Measurements from ENCODE around the gene UQCRC1.
"Not testable (repeated sequence)": the region's sequence is repeated elsewhere in the genome, so short reads cannot be mapped to it uniquely, and the experiment has no call there.

GRCh38 chr3:48551651-48552050 lies 57.8 kb downstream of the UQCRC1 start:
- TF ChIP-seq, protein P1, sequence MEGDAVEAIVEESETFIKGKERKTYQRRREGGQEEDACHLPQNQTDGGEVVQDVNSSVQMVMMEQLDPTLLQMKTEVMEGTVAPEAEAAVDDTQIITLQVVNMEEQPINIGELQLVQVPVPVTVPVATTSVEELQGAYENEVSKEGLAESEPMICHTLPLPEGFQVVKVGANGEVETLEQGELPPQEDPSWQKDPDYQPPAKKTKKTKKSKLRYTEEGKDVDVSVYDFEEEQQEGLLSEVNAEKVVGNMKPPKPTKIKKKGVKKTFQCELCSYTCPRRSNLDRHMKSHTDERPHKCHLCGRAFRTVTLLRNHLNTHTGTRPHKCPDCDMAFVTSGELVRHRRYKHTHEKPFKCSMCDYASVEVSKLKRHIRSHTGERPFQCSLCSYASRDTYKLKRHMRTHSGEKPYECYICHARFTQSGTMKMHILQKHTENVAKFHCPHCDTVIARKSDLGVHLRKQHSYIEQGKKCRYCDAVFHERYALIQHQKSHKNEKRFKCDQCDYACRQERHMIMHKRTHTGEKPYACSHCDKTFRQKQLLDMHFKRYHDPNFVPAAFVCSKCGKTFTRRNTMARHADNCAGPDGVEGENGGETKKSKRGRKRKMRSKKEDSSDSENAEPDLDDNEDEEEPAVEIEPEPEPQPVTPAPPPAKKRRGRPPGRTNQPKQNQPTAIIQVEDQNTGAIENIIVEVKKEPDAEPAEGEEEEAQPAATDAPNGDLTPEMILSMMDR (IDR thresholded peaks at IDR 0.05), result not testable (repeated sequence)
- TF ChIP-seq POLR2A (IDR thresholded peaks at IDR 0.05), result not testable (repeated sequence)

Data from tibial nerve (tissue), 3 donors.